ENCODE data around the gene GAS6. TPM values are rescaled to one million over a fixed set of nuclear protein-coding genes. Genes with fewer than 3 reads are reported as not detected.
"Not testable (repeated sequence)": the region's sequence is repeated elsewhere in the genome, so short reads cannot be mapped to it uniquely, and the experiment has no call there.

The GAS6 gene
- total RNA-seq, 1 experiment from 2014 or later = 20.9 TPM

- no peaks in the 10 kb centered on the region for H3K36me3 ChIP-seq (ENCODE audit: low read depth, low read length)
- CTCF ChIA-PET = no interaction called here
- TF ChIP-seq CTCF (conservative IDR thresholded peaks at IDR 0.05; ENCODE audit: low read depth, low read length) (no peak), EZH2 (IDR thresholded peaks at IDR 0.05; ENCODE audit: low read length, unreplicated experiment) (no peak), EZH2phosphoT487 (IDR thresholded peaks at IDR 0.05; ENCODE audit: borderline replicate concordance, low read length) (no peak)
- no peaks in the 10 kb centered on the region for H3K79me2 ChIP-seq (ENCODE audit: low read length)
- H2AFZ ChIP-seq (ENCODE audit: low read length) = no peak overlapping the region
- H3K4me3 ChIP-seq (ENCODE audit: low read length) = no peak overlapping the region
- H3K9ac ChIP-seq (ENCODE audit: low read length) = no peak overlapping the region
- H3K27ac ChIP-seq (ENCODE audit: low read length) = no peak overlapping the region
- intact Hi-C loops (cut with micrococcal nuclease) = no loop called here
- no TSS peak for BruUV-seq (replicated peaks)
- H3F3A ChIP-seq (ENCODE audit: low read length, unreplicated experiment) = no peaks in the 10 kb centered on the region
- H3K9me3 ChIP-seq (ENCODE audit: low read length) = no peaks in the 10 kb centered on the region
- DNase-seq (no peak), ATAC-seq (no peak)
- no peaks in the 10 kb centered on the region for H4K20me1 ChIP-seq (ENCODE audit: low read length)
- POLR2A ChIA-PET (ENCODE audit: unreplicated experiment) = no interaction called here
- H3K27me3 ChIP-seq (ENCODE audit: low read length) = no peaks in the 10 kb centered on the region
- H3K4me2 ChIP-seq (ENCODE audit: low read length) = no peak overlapping the region
- H3K4me1 ChIP-seq (ENCODE audit: insufficient read depth, low read length) = no peaks in the 10 kb centered on the region
- no peaks in the 10 kb centered on the region for H3K9me2 ChIP-seq (replicated peaks; ENCODE audit: low read length)
Observed at GRCh38 chr13:113792236-113792770, 71.6 kb downstream of the GAS6 start.

- Histone ChIP-seq H3K27ac (ENCODE audit: low read length) (no peak overlapping the region), H3F3A (ENCODE audit: low read length, unreplicated experiment) (no peaks in the 10 kb centered on the region), H4K20me1 (ENCODE audit: low read length) (no peaks in the 10 kb centered on the region), H3K9ac (ENCODE audit: low read length) (no peak overlapping the region), H3K27me3 (ENCODE audit: low read length) (no peaks in the 10 kb centered on the region), H2AFZ (ENCODE audit: low read length) (no peak overlapping the region), H3K36me3 (ENCODE audit: low read depth, low read length) (no peaks in the 10 kb centered on the region), H3K9me3 (ENCODE audit: low read length) (no peaks in the 10 kb centered on the region), H3K79me2 (ENCODE audit: low read length) (no peaks in the 10 kb centered on the region), H3K4me3 (ENCODE audit: low read length) (no peak overlapping the region), H3K4me1 (ENCODE audit: insufficient read depth, low read length) (peaks cover 2% of the 10 kb centered on the region; the same call in 1 of the 2 replicates), H3K9me2 (replicated peaks; ENCODE audit: low read length) (no peaks in the 10 kb centered on the region), H3K4me2 (ENCODE audit: low read length) (no peak overlapping the region)
- TF ChIP-seq CTCF (conservative IDR thresholded peaks at IDR 0.05; ENCODE audit: low read depth, low read length) (no peak), EZH2phosphoT487 (IDR thresholded peaks at IDR 0.05; ENCODE audit: borderline replicate concordance, low read length) (no peak), EZH2 (IDR thresholded peaks at IDR 0.05; ENCODE audit: low read length, unreplicated experiment) (no peak)
- CTCF ChIA-PET = no interaction called here
- no TSS peak for BruUV-seq (replicated peaks)
- ATAC-seq (no peak), DNase-seq (no peak)
- POLR2A ChIA-PET (ENCODE audit: unreplicated experiment) = no interaction called here
- intact Hi-C loops (cut with micrococcal nuclease) = no loop called here
Observed at GRCh38 chr13:113791761-113792160, 72.1 kb downstream of the GAS6 start.

- Histone ChIP-seq H3K27me3 (ENCODE audit: low read length) (no peaks in the 10 kb centered on the region), H3F3A (ENCODE audit: low read length, unreplicated experiment) (no peaks in the 10 kb centered on the region), H3K4me1 (ENCODE audit: insufficient read depth, low read length) (peaks cover 7% of the 10 kb centered on the region; the same call in 1 of the 2 replicates), H2AFZ (ENCODE audit: low read length) (no peak overlapping the region), H3K27ac (ENCODE audit: low read length) (no peak overlapping the region), H4K20me1 (ENCODE audit: low read length) (no peaks in the 10 kb centered on the region), H3K9me2 (replicated peaks; ENCODE audit: low read length) (no peaks in the 10 kb centered on the region), H3K36me3 (ENCODE audit: low read depth, low read length) (peaks cover 4% of the 10 kb centered on the region), H3K4me3 (ENCODE audit: low read length) (no peak overlapping the region), H3K4me2 (ENCODE audit: low read length) (no peak overlapping the region), H3K9ac (ENCODE audit: low read length) (no peak overlapping the region), H3K9me3 (ENCODE audit: low read length) (no peaks in the 10 kb centered on the region), H3K79me2 (ENCODE audit: low read length) (no peaks in the 10 kb centered on the region; the same call in 1 of the 2 replicates)
- no TSS peak for BruUV-seq (replicated peaks)
- ChIA-PET POLR2A (ENCODE audit: unreplicated experiment) (no interaction called here), CTCF (no interaction called here)
- TF ChIP-seq EZH2 (IDR thresholded peaks at IDR 0.05; ENCODE audit: low read length, unreplicated experiment) (no peak), EZH2phosphoT487 (IDR thresholded peaks at IDR 0.05; ENCODE audit: borderline replicate concordance, low read length) (no peak), CTCF (conservative IDR thresholded peaks at IDR 0.05; ENCODE audit: low read depth, low read length) (no peak)
- no peak for DNase-seq
- no peak for ATAC-seq
- intact Hi-C loops (cut with micrococcal nuclease) = no loop called here
Observed at GRCh38 chr13:113791226-113791625, 72.7 kb downstream of the GAS6 start.

- H3K79me2 ChIP-seq (ENCODE audit: low read length); H3K27me3 ChIP-seq (ENCODE audit: low read length); H4K20me1 ChIP-seq (ENCODE audit: low read length); DNase-seq; H3K4me3 ChIP-seq (ENCODE audit: low read length); BruUV-seq (replicated peaks); intact Hi-C loops (cut with micrococcal nuclease); H3F3A ChIP-seq (ENCODE audit: low read length, unreplicated experiment); ATAC-seq; H3K4me2 ChIP-seq (ENCODE audit: low read length); H3K27ac ChIP-seq (ENCODE audit: low read length); CTCF ChIA-PET; H2AFZ ChIP-seq (ENCODE audit: low read length); H3K9me3 ChIP-seq (ENCODE audit: low read length); H3K9me2 ChIP-seq (replicated peaks; ENCODE audit: low read length); H3K9ac ChIP-seq (ENCODE audit: low read length); POLR2A ChIA-PET (ENCODE audit: unreplicated experiment); H3K36me3 ChIP-seq (ENCODE audit: low read depth, low read length): not testable (repeated sequence)
- peaks cover 17% of the 10 kb centered on the region for H3K4me1 ChIP-seq (ENCODE audit: insufficient read depth, low read length)
Observed at GRCh38 chr13:113789931-113790330, 73.9 kb downstream of the GAS6 start.
